Panc1 (cell line): ENCODE data around the gene NFX1. TPM values are rescaled to one million over a fixed set of nuclear protein-coding genes. Genes with fewer than 3 reads are reported as not detected.

ENCODE experiments used
- ATAC-seq: fragments of 200-7000 bp; cut with Tn5 transposase; 2 replicates; pipeline ENCODE4 v1.9.1; 2020; ENCODE audit warnings: mild to moderate bottlenecking, moderate library complexity
- BruUV-seq: library from RNA; stranded (reverse); fragments of 400-500 nt; replicated peaks from 2 replicates; lab custom pipeline; 2021; lab: Mats Ljungman, UMichigan
- CTCF ChIA-PET: fragments of 300-600 bp; sonication (Branson Sonifier 250); formaldehyde crosslinking; loops from one replicate; lab custom pipeline; 2022; ENCODE audit warnings: antibody characterized with exemption; lab: Charles Lee
- POLR2A ChIA-PET: fragments of 300-600 bp; sonication (Branson Sonifier 250); formaldehyde crosslinking; loops from one replicate; lab custom pipeline; 2022; ENCODE audit warnings: antibody characterized with exemption; lab: Charles Lee
- DNase-seq: peaks from one replicate; pipeline ENCODE4 v3.0.0-alpha.2; 2010; ENCODE audit warnings: low read depth, low spot score
- H3K27ac ChIP-seq: 2 replicates; pipeline ENCODE4 v1.5.1; 2011; ENCODE audit warnings: mild to moderate bottlenecking, low read length, inconsistent platforms
- H3K27me3 ChIP-seq: fragments of 200-500 bp; sonication (Bioruptor generic); 2 replicates; pipeline ENCODE4 v1.6.0; 2014; ENCODE audit warnings: low read length, inconsistent platforms; ENCODE audit not compliant: control insufficient read depth, insufficient read depth
- H3K36me3 ChIP-seq: fragments of 200-500 bp; sonication (Bioruptor generic); 2 replicates; pipeline ENCODE4 v1.5.1; 2014; ENCODE audit warnings: inconsistent platforms, mild to moderate bottlenecking, low read length, moderate library complexity; ENCODE audit not compliant: control insufficient read depth, insufficient read depth
- H3K4me1 ChIP-seq: 2 replicates; pipeline ENCODE4 v1.5.1; 2011; ENCODE audit warnings: inconsistent platforms, mild to moderate bottlenecking, low read length, moderate library complexity; ENCODE audit not compliant: control insufficient read depth, insufficient read depth
- H3K4me3 ChIP-seq, 2 experiments: 2 replicates each; pipeline ENCODE4 v1.5.1; 2011 to 2012; ENCODE audit warnings: low read depth in 2 of 2, low read length in 2 of 2, mild to moderate bottlenecking in 2 of 2, inconsistent platforms in 1 of 2, moderate library complexity in 1 of 2
- H3K9me3 ChIP-seq: fragments of 200-500 bp; sonication (Bioruptor generic); 2 replicates; pipeline ENCODE4 v1.5.1; 2014; ENCODE audit warnings: low read depth, mild to moderate bottlenecking, inconsistent platforms, low read length, moderate library complexity; ENCODE audit not compliant: control insufficient read depth, insufficient read depth
- CTCF ChIP-seq: fragments of 450-650 bp; IDR thresholded peaks from 2 replicates; pipeline ENCODE4 v1.5.1; 2017; ENCODE audit warnings: mild to moderate bottlenecking
- POLR2AphosphoS5 ChIP-seq: IDR thresholded peaks from 2 replicates; pipeline ENCODE4 v1.6.1; 2012; ENCODE audit warnings: mild to moderate bottlenecking, low read depth, low read length, moderate library complexity
- REST ChIP-seq, 2 experiments: IDR thresholded peaks; 2 replicates each; pipeline ENCODE4 v1.6.1; 2011 to 2012; ENCODE audit warnings: low read depth in 2 of 2, control low read depth in 1 of 2, low read length in 1 of 2, mild to moderate bottlenecking in 1 of 2, moderate library complexity in 1 of 2; ENCODE audit not compliant: insufficient read depth in 1 of 2
- SIN3A ChIP-seq: IDR thresholded peaks from 2 replicates; pipeline ENCODE4 v1.6.1; 2012; ENCODE audit warnings: low read depth, mild to moderate bottlenecking, low read length, moderate library complexity, borderline replicate concordance; ENCODE audit not compliant: insufficient read depth
- TCF7L2 ChIP-seq: IDR thresholded peaks from 2 replicates; pipeline ENCODE4 v1.6.1; 2011; ENCODE audit warnings: mild to moderate bottlenecking, low read depth, low read length, inconsistent platforms
- in situ Hi-C: cut with HindIII; loops from 2 replicates; pipeline ENCODE4 v1.10.0; 2016; ENCODE audit warnings: low sequenced_read_pairs, low pct_unique_long_range_greater_than_20kb
- intact Hi-C: fragments of 100-400 bp; cut with micrococcal nuclease; formaldehyde crosslinking; loops from one replicate; pipeline ENCODE4 v1.10.0; 2022; ENCODE audit not compliant: unreplicated experiment
- total RNA-seq: library from RNA; stranded (reverse); gene quantifications from one replicate; pipeline ENCODE4 v1.2.1, GENCODE V29; 2021; ENCODE audit not compliant: unreplicated experiment

Gene NFX1
- total RNA-seq, 1 experiment from 2014 or later: 38.1 TPM

GRCh38 chr9:33300546-33300945, 10.2 kb downstream of the NFX1 start:
- Histone ChIP-seq H3K4me1 (no peaks in the 10 kb centered on the region), H3K9me3 (no peaks in the 10 kb centered on the region), H3K36me3 (peaks cover 34% of the 10 kb centered on the region), H3K4me3 (no peak overlapping the region), H3K27me3 (no peaks in the 10 kb centered on the region), H3K27ac (no peak overlapping the region)
- TF ChIP-seq SIN3A: no peak
- ChIA-PET CTCF (no interaction called here), POLR2A (no interaction called here)
- in situ Hi-C loops (no loop called here), intact Hi-C loops (no loop called here)
- BruUV-seq: no TSS peak
- no peak for ATAC-seq
- DNase-seq: no peak

GRCh38 chr9:33304362-33304761, 14.0 kb downstream of the NFX1 start:
- no peak overlapping the region for H3K27ac ChIP-seq
- peaks cover 39% of the 10 kb centered on the region for H3K36me3 ChIP-seq
- ChIA-PET CTCF (interaction anchor here (1.0 kb wide), 1 partner anchor 17 kb away, joined by 3 read pairs; no protein-coding TSS in a partner anchor), POLR2A (interaction anchor here (0.8 kb wide), 1 partner anchor 14 kb away, joined by 18 read pairs; the partner anchor contains the start of gene NFX1)
- BruUV-seq: no TSS peak
- H3K4me3 ChIP-seq: no peak overlapping the region
- DNase-seq: no peak
- no peaks in the 10 kb centered on the region for H3K4me1 ChIP-seq
- no peaks in the 10 kb centered on the region for H3K9me3 ChIP-seq
- no peak for ATAC-seq
- no peaks in the 10 kb centered on the region for H3K27me3 ChIP-seq
- intact Hi-C loops: no loop called here
- in situ Hi-C loops: no loop called here
- no peak for TF ChIP-seq TCF7L2
- no peak for TF ChIP-seq POLR2AphosphoS5
- no peak for TF ChIP-seq SIN3A
- no peak for TF ChIP-seq CTCF
- no peak for TF ChIP-seq REST (IDR thresholded peaks at IDR 0.05; ENCODE audit: insufficient read depth in 1 of 2, low read depth in 2 of 2, low read length in 1 of 2)

GRCh38 chr9:33306037-33306436, 15.7 kb downstream of the NFX1 start:
- in situ Hi-C loops (no loop called here), intact Hi-C loops (no loop called here)
- Histone ChIP-seq H3K27me3 (no peaks in the 10 kb centered on the region), H3K4me1 (no peaks in the 10 kb centered on the region), H3K36me3 (peaks cover 49% of the 10 kb centered on the region), H3K27ac (no peak overlapping the region), H3K4me3 (no peak overlapping the region), H3K9me3 (no peaks in the 10 kb centered on the region)
- TF ChIP-seq REST (IDR thresholded peaks at IDR 0.05; ENCODE audit: insufficient read depth in 1 of 2, low read depth in 2 of 2, low read length in 1 of 2) (no peak), POLR2AphosphoS5 (no peak), SIN3A (no peak), TCF7L2 (no peak), CTCF (no peak)
- BruUV-seq: no TSS peak
- ChIA-PET CTCF (no interaction called here), POLR2A (no interaction called here)
- no peak for DNase-seq
- no peak for ATAC-seq
